ENCODE measurements around the gene PERP.
A peak's percentile ranks its signal among the peaks of the same experiment; 100 is the strongest.
"Not testable (repeated sequence)": the region's sequence is repeated elsewhere in the genome, so short reads cannot be mapped to it uniquely, and the experiment has no call there.

PERP gene

DNA sequence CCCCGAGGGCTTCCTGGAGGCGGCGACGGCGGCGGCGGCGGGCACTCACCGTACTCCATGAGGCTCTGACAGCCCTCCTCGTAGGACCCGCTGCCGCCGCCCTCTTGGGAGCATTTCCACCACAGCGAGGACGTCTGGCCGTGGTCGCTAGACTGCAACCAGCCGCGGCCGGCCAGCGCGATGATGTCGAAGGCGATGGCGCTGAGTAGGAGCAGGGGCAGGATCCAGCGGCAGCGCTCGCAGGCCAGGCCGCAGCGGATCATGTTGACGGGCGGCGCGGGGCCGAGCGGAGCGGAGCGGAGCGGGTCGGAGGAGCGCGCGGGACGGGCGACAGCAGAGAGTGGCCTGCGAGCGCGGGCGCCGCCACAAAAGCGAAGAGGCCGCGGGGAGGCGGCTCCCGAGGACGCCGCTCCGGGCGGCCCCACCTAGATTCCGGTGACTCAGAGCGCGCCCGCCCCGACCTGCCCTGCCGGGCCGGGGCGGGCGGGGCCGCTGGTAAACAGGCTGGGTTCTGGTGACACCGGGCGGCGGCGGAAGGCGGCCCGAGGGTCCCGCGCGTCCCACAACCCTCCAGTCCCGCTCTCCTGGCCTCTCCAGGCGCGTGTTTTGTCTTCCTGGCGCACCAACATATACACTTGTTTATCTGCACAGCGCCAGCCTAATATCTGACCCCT lies at the start of gene PERP:
TSS of gene PERP (minus strand) at position 342 of the 674 bp plus-strand sequence. CDS start at position 263, 79 bp downstream.
- Mint-ChIP-seq H3K9me3 (no peaks in the 10 kb centered on the region), H3K36me3 (ENCODE audit: low read depth) (peaks cover 2% of the 10 kb centered on the region), H3K27me3 (ENCODE audit: low read depth) (peaks cover 47% of the 10 kb centered on the region), H3K4me3 (peak within 1 kb of the TSS; percentile 90), H3K27ac (peak within 1 kb of the TSS; percentile 90), H3K4me1 (ENCODE audit: low read depth) (peaks cover 24% of the 10 kb centered on the region)

DNA sequence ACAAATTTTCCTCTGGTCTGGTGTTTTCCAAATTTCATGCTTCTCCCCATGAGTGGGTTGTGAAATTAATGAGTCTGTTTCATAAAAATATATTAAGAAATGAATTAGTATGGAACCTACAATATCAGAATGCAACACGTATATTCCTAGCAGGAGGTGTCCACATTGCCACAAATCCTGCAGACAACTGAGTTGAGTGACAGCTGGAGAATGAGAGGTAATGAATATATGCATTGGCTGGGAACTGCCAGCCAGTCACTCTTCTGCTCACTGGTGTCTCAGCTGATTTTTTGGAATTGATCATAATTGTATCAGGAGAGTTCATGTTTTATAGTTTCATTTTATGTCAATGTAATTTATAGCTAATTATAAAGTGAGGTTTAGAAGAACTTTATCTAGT lies 48.2 kb upstream of the PERP start:
- H3K36me3 Mint-ChIP-seq (ENCODE audit: low read depth): no peaks in the 10 kb centered on the region
- H3K27ac Mint-ChIP-seq: no peak overlapping the region
- no peak overlapping the region for H3K4me3 Mint-ChIP-seq
- H3K4me1 Mint-ChIP-seq (ENCODE audit: low read depth): no peaks in the 10 kb centered on the region
- H3K9me3 Mint-ChIP-seq: peaks cover 10% of the 10 kb centered on the region
- H3K27me3 Mint-ChIP-seq (ENCODE audit: low read depth): peaks cover 55% of the 10 kb centered on the region

DNA sequence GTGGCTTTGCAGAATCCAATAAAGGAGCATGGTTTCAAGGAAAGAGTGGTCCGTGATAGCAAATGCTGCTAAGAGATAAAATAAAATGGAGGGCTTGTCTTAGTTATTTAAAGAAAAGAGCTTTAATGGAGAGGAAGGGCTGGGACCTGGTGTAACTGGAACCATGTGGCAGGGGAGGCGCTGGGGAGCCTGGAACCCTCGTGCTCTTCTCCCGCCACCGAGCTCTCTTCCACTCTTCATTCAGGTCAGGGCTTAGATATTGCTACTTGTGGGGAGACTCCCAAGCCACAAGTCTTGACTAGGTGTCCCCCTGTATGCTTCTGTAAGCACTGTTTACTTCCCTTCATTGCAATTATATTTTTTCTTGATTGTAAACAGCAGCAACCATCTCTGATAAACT lies 39.3 kb upstream of the PERP start:
- Mint-ChIP-seq H3K9me3 (no peaks in the 10 kb centered on the region), H3K27me3 (ENCODE audit: low read depth) (peaks cover 39% of the 10 kb centered on the region), H3K4me3 (no peak overlapping the region), H3K27ac (no peak overlapping the region), H3K36me3 (ENCODE audit: low read depth) (no peaks in the 10 kb centered on the region), H3K4me1 (ENCODE audit: low read depth) (no peaks in the 10 kb centered on the region)

DNA sequence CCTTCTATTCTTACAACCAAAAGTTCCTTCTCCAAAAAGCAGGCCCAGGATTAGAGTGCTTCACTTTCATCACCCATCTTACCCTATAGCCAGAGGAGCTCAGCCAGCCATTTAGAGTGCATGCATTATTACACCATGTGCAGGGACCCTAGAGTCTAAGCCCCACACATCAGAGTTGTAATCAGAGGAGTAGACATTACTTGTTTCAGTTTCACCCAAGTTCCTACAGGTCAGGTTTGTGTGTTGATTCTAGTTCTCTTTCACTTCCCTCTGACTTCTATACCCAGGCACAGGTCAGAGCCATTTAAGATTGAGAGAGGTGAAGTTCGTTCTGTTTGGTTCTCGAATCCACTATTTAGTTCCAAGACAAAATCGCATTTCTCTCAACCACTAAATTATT lies 38.2 kb upstream of the PERP start:
- Mint-ChIP-seq H3K27me3 (ENCODE audit: low read depth) (peaks cover 39% of the 10 kb centered on the region), H3K27ac (no peak overlapping the region), H3K9me3 (no peaks in the 10 kb centered on the region), H3K4me3 (no peak overlapping the region), H3K36me3 (ENCODE audit: low read depth) (no peaks in the 10 kb centered on the region), H3K4me1 (ENCODE audit: low read depth) (no peaks in the 10 kb centered on the region)

DNA sequence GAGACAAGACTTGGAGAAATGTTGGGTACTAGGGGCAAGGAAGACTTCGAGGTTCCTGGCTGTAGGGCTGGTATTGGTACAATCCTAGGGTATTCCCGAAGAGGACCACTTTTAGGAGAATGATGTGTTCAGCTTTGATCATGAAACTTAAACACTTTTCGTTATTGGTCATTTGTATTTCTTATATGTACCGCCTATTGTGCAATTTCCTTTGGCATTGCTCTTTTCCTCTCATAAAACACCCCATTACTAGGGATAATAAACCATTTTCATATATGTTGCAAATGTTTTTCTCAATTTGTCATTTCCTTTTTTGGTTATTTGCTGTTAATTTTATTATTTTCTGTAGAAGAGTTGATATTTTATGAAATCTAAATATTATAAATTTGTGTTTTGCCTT lies 35.6 kb upstream of the PERP start:
- H3K36me3 Mint-ChIP-seq (ENCODE audit: low read depth): no peaks in the 10 kb centered on the region
- peaks cover 36% of the 10 kb centered on the region for H3K27me3 Mint-ChIP-seq (ENCODE audit: low read depth)
- no peaks in the 10 kb centered on the region for H3K4me1 Mint-ChIP-seq (ENCODE audit: low read depth)
- no peak overlapping the region for H3K4me3 Mint-ChIP-seq
- no peaks in the 10 kb centered on the region for H3K9me3 Mint-ChIP-seq
- H3K27ac Mint-ChIP-seq: no peak overlapping the region

DNA sequence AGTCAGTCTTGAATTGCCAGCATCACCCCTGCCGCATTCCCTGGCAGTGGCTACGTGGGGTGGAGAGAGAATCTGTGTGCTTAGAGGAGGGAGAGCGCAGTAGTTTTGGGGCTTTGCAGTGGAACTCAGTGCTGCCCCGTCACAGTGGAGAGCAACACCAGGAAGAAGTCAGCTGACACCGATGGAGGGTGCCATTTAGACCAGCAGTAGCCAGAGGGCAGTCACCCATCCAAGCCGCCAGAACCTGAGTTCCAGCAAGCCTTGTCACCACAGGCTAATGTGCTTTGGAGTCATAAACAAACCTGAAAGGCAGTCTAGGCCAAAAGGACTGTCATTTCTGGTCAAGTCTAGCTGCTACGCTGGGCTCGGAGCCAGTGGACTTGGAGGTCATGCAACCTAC lies 22.0 kb upstream of the PERP start:
- no peaks in the 10 kb centered on the region for H3K4me1 Mint-ChIP-seq (ENCODE audit: low read depth)
- H3K27ac Mint-ChIP-seq: no peak overlapping the region
- no peaks in the 10 kb centered on the region for H3K36me3 Mint-ChIP-seq (ENCODE audit: low read depth)
- H3K4me3 Mint-ChIP-seq: no peak overlapping the region
- H3K9me3 Mint-ChIP-seq: peaks cover 1% of the 10 kb centered on the region
- peaks cover 13% of the 10 kb centered on the region for H3K27me3 Mint-ChIP-seq (ENCODE audit: low read depth)

DNA sequence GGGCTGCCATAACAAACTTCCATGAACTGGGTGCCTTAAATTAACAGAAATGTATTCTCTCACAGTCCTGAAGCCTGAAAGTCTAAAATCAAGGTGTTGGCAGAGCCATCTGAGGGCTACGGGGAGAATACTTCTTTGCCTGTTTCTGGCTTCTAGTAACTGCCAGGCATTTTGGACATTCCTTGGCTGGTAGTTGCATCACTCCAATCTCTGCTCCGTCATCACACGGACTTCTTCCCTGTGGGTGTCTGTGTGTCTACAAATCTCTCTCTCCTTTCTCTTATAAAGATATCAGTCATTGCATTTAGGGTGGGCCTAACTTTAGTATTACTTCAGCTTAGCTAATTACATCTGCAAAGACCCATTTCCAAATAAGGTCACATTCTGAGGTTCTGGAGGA lies 20.9 kb upstream of the PERP start:
- Mint-ChIP-seq H3K4me1 (ENCODE audit: low read depth) (no peaks in the 10 kb centered on the region), H3K9me3 (peaks cover 4% of the 10 kb centered on the region), H3K36me3 (ENCODE audit: low read depth) (no peaks in the 10 kb centered on the region), H3K27ac (no peak overlapping the region), H3K27me3 (ENCODE audit: low read depth) (peaks cover 16% of the 10 kb centered on the region), H3K4me3 (no peak overlapping the region)

DNA sequence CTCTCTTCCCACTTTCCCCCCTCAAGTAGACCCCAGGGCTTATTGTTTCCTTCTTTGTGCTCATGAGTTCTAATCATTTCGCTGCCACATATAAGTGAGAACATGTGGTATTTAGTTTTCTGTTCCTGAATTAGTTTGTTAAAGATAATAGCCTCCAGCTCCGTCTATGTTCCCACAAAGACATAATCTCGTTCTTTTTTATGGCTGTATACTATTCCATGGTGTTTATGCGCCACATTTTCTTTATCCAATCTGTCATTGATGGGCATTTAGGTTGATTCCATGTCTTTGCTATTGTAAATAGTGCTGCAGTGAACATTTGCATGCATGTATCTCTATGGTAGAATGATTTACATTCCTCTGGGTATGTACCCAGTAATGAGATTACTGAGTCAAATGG lies 16.9 kb upstream of the PERP start:
- Mint-ChIP-seq H3K36me3 (ENCODE audit: low read depth) (no peaks in the 10 kb centered on the region), H3K4me3 (no peak overlapping the region), H3K9me3 (peaks cover 4% of the 10 kb centered on the region), H3K4me1 (ENCODE audit: low read depth) (no peaks in the 10 kb centered on the region), H3K27ac (no peak overlapping the region), H3K27me3 (ENCODE audit: low read depth) (peaks cover 41% of the 10 kb centered on the region)

DNA sequence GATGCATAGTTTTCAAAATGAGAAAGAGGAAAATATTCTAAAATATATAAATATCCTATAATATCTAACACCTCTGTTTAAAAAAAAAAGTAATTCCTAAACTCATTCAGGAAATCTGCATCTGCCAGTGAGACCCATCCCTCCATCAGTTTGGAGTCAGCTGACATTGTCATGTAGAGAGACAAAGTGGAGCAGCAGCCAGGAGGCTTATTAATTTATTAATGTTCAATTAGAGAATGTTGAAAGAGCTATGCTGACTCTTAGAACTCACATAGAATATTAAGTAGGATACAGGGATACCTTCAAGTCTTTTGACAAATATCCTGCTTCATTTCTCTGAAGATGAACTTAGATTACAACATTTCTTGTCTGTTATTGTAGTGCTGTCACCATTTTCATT lies 12.8 kb upstream of the PERP start:
- peaks cover 4% of the 10 kb centered on the region for H3K9me3 Mint-ChIP-seq
- no peak overlapping the region for H3K4me3 Mint-ChIP-seq
- peaks cover 49% of the 10 kb centered on the region for H3K27me3 Mint-ChIP-seq (ENCODE audit: low read depth)
- H3K4me1 Mint-ChIP-seq (ENCODE audit: low read depth): peaks cover 7% of the 10 kb centered on the region
- no peaks in the 10 kb centered on the region for H3K36me3 Mint-ChIP-seq (ENCODE audit: low read depth)
- H3K27ac Mint-ChIP-seq: no peak overlapping the region

DNA sequence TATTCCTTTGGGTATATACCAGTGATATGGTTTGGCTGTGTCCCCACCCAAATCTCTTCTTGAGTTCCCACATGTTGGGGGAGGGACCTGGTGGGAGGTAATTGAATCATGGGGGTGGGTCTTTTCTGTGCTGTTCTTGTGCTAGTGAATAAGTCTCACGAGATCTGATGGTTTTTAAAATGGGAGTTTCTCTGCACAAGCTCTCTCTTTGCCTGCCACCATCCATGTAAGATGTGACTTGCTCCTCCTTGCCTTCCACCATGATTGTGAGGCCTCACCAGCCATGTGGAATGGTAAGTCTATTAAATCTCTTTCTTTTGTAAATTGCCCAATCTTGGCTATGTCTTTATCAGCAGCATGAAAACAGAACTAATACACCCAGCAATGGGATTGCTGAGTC lies 12.0 kb upstream of the PERP start:
- not testable (repeated sequence) for H3K4me1 Mint-ChIP-seq (ENCODE audit: low read depth); H3K36me3 Mint-ChIP-seq (ENCODE audit: low read depth); H3K9me3 Mint-ChIP-seq; H3K27ac Mint-ChIP-seq; H3K4me3 Mint-ChIP-seq
- peaks cover 49% of the 10 kb centered on the region for H3K27me3 Mint-ChIP-seq (ENCODE audit: low read depth)

DNA sequence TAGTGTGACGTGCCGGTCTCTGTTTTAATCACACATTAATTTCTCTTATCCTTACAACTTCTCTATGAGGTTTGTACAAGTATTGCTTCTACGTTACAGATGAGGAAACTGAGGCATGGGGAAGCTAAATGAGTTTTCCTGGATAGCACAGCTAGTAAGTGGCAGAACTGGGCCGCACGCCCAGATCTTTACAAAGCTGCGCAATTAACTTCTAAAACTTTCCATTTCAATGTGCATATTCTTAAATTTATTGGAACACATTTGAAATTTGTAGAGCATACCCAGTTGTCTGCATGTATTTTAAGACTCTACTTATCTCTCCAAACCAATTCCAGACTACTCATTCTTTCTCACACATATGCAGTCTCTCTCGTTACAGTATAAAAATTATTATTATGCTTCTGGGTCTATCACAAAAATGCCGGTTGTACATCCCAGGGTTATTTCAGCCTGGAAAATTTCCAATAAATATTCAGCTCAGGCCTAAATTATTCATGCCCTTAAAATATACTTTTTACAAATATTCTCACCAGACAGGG lies 10.2 kb upstream of the PERP start:
- Mint-ChIP-seq H3K4me3 (no peak overlapping the region), H3K4me1 (ENCODE audit: low read depth) (peaks cover 7% of the 10 kb centered on the region), H3K36me3 (ENCODE audit: low read depth) (no peaks in the 10 kb centered on the region), H3K9me3 (no peaks in the 10 kb centered on the region), H3K27me3 (ENCODE audit: low read depth) (peaks cover 49% of the 10 kb centered on the region), H3K27ac (no peak overlapping the region)

DNA sequence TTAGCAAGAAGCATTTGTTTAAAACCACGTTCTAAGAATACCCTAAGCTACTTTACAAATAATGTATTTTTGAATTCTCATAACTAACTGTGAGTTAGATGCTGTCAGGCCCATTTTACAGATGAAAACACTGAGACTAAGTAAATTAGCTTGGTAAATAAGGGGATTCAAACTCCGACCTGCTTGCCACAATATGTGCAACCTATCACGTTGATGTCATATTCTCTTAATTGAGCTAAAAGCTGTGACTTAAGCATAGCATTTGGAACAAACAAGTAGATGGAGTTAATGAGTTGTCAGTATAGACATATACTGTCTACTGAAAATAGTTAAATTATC lies 9.4 kb upstream of the PERP start:
- H3K4me1 Mint-ChIP-seq (ENCODE audit: low read depth): peaks cover 7% of the 10 kb centered on the region
- peaks cover 43% of the 10 kb centered on the region for H3K27me3 Mint-ChIP-seq (ENCODE audit: low read depth)
- no peak overlapping the region for H3K4me3 Mint-ChIP-seq
- no peaks in the 10 kb centered on the region for H3K9me3 Mint-ChIP-seq
- no peaks in the 10 kb centered on the region for H3K36me3 Mint-ChIP-seq (ENCODE audit: low read depth)
- no peak overlapping the region for H3K27ac Mint-ChIP-seq

DNA sequence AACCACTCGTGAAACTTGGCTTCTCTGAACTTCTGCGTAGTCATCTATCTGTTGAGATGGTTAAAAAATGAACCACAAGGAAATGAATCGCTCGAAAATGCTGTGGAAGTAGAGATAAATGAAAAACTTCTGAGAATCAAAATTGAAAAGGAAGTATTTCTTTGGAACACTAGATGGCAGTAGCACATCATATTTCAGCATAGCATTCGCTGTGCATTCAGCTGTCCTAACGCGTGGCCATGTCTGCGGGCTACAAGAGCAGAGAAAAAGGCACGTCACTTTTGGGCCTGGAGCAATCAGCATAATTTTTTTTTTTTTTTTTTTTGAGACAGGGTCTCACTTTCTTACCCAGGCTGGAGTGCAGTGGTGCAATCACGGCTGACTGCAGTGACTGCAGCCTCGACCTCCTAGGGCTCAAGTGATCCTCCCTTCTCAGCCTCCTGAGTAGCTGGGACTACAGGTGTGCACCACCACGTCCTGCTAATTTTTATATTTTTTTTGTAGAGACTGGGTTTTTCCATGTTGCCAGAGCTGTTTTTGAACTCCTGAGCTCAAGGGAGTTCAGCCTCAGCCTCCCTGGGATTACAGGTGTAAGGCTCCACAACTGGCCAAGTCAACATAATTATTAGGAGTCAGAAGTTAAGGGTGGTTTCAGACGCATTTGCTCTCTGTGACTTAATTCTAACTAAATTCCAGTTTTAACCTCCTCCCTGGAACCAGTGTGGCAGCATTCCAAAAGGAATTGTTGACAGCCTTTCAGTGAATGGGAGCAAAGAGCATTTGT lies 8.8 kb upstream of the PERP start:
- Mint-ChIP-seq H3K9me3 (no peaks in the 10 kb centered on the region), H3K4me1 (ENCODE audit: low read depth) (peaks cover 7% of the 10 kb centered on the region), H3K27ac (no peak overlapping the region), H3K4me3 (no peak overlapping the region), H3K36me3 (ENCODE audit: low read depth) (no peaks in the 10 kb centered on the region), H3K27me3 (ENCODE audit: low read depth) (peaks cover 43% of the 10 kb centered on the region)

DNA sequence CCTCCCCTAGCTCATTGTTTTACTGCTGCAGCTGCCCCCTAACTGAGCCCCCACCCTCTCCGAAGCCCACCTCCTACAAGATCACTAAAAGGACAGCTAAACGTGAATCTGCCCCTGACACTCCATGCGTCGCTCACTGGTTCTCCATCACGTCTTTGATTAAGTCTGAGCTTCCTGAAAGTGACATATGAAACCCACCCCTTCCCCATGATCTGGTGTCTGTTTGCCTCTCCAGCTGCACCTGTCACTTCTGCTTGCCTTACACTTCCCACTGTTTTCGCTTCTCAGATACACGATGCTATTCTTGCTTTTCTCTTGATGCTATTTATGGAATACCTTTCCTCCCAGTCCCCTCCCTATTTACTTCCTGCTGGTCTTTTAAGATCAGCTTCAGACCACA lies 8.0 kb upstream of the PERP start:
- Mint-ChIP-seq H3K4me3 (no peak overlapping the region), H3K36me3 (ENCODE audit: low read depth) (no peaks in the 10 kb centered on the region), H3K27me3 (ENCODE audit: low read depth) (peaks cover 45% of the 10 kb centered on the region), H3K9me3 (no peaks in the 10 kb centered on the region), H3K27ac (no peak overlapping the region), H3K4me1 (ENCODE audit: low read depth) (peaks cover 7% of the 10 kb centered on the region)

DNA sequence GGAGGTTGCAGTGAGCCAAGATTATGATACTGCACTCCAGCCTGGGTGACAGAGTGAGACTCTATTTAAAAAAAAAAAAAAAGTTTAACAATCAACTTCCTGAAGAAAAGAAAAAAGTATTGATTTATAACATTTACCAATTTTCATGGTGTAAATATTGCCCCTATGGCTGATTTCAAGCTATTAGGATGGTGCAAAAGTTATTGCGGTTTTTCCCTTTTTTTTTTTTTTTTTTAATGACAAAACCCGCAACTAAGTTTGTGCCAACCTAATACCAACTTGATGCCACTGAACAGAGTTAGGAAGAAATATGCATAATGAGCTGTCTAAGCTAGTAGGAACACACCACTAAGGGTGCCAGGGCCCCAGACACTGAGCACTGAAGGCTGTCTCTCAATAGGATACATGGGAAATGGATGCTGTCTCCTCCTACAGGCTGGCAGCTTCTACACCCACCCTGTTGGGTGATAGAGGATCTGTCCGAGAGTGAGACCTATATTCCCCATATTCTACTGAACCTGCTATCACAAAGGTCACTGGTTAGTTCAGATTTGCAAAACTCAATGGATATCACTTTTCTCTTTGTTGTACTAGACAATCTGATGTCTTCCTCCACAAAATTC lies 6.5 kb upstream of the PERP start:
- Mint-ChIP-seq H3K4me1 (ENCODE audit: low read depth) (peaks cover 10% of the 10 kb centered on the region), H3K4me3 (no peak overlapping the region), H3K9me3 (no peaks in the 10 kb centered on the region), H3K27me3 (ENCODE audit: low read depth) (peaks cover 44% of the 10 kb centered on the region), H3K27ac (no peak overlapping the region), H3K36me3 (ENCODE audit: low read depth) (no peaks in the 10 kb centered on the region)
